Activated CD4-positive, alpha-beta T cell treated with anti-CD3 and anti-CD28 coated beads, Interleukin-2, Interleukin-6, amounts not matched to agents 100 ng/mL and 50 ng/mL, durations not matched to agents 16 hours and 8 hours (primary cell): ENCODE measurements around the gene GPR87.
A peak's percentile ranks its signal among the peaks of the same experiment; 100 is the strongest.

ENCODE experiments used
- DNase-seq: peaks from one replicate; pipeline ENCODE4 v3.0.0-alpha.2; 2020

The GPR87 gene

GRCh38 chr3:151281671-151282324 lies 34.8 kb downstream of the GPR87 start:
- no peak for DNase-seq

GRCh38 chr3:151278230-151278629 lies 38.4 kb downstream of the GPR87 start, which contains the start of gene P2RY14:
Gene P2RY14, minus strand, starts transcription at chr3:151278542. Its CDS starts 64,226 bp downstream, at chr3:151214316.
- DNase-seq, result peak; percentile 49

- DNase-seq, result peak; percentile 32
Observed at GRCh38 chr3:151276687-151277042, 40.0 kb downstream of the GPR87 start.

GRCh38 chr3:151276038-151276686 lies 40.5 kb downstream of the GPR87 start:
- DNase-seq, result no peak

GRCh38 chr3:151275091-151275490 lies 41.5 kb downstream of the GPR87 start:
- DNase-seq, result no peak

GRCh38 chr3:151269631-151270030 lies 47.0 kb downstream of the GPR87 start:
- DNase-seq, result no peak

GRCh38 chr3:151268267-151269235 lies 48.1 kb downstream of the GPR87 start:
- DNase-seq, result peak; percentile 53

GRCh38 chr3:151267066-151267465 lies 49.6 kb downstream of the GPR87 start:
- DNase-seq, result no peak

GRCh38 chr3:151265866-151266265 lies 50.8 kb downstream of the GPR87 start:
- no peak for DNase-seq

GRCh38 chr3:151265166-151265565 lies 51.5 kb downstream of the GPR87 start:
- no peak for DNase-seq

- no peak for DNase-seq
Observed at GRCh38 chr3:151264605-151265004, 52.0 kb downstream of the GPR87 start.

- DNase-seq, result no peak
Observed at GRCh38 chr3:151262871-151263525, 53.6 kb downstream of the GPR87 start.

- no peak for DNase-seq
Observed at GRCh38 chr3:151259664-151260063, 57.0 kb downstream of the GPR87 start.

GRCh38 chr3:151256749-151257148 lies 59.9 kb downstream of the GPR87 start:
- DNase-seq, result no peak

GRCh38 chr3:151248772-151249337 lies 67.8 kb downstream of the GPR87 start:
- DNase-seq, result no peak
